Neuronal stem cell (in vitro differentiated cells): ENCODE results near the gene PKMYT1.
"Not testable (repeated sequence)": the region's sequence is repeated elsewhere in the genome, so short reads cannot be mapped to it uniquely, and the experiment has no call there.

ENCODE experiments used
- DNase-seq: peaks from one replicate; pipeline ENCODE4 v3.0.0-alpha.2; 2013; ENCODE audit warnings: low spot score
- H2AFZ ChIP-seq: one replicate; pipeline ENCODE4 v1.6.1; 2013; ENCODE audit warnings: mild to moderate bottlenecking, low read length, inconsistent platforms
- H2AK5ac ChIP-seq: 2 replicates; pipeline ENCODE4 v1.6.1; 2013; ENCODE audit warnings: low read depth, mild to moderate bottlenecking, inconsistent platforms, low read length, moderate library complexity, mixed read lengths
- H2BK120ac ChIP-seq: 2 replicates; pipeline ENCODE4 v1.6.1; 2013; ENCODE audit warnings: low read depth, mild to moderate bottlenecking, inconsistent platforms, low read length, moderate library complexity, mixed read lengths
- H2BK12ac ChIP-seq: one replicate; pipeline ENCODE4 v1.6.1; 2013; ENCODE audit warnings: low read length, inconsistent platforms
- H2BK15ac ChIP-seq: 2 replicates; pipeline ENCODE4 v1.6.1; 2013; ENCODE audit warnings: mild to moderate bottlenecking, low read length, inconsistent platforms, mixed read lengths
- H2BK5ac ChIP-seq: one replicate; pipeline ENCODE4 v1.6.1; 2013; ENCODE audit warnings: inconsistent platforms, mild to moderate bottlenecking, low read length, moderate library complexity
- H3K14ac ChIP-seq: one replicate; pipeline ENCODE4 v1.6.1; 2013; ENCODE audit warnings: low read length, inconsistent platforms
- H3K18ac ChIP-seq: 2 replicates; pipeline ENCODE4 v1.6.1; 2013; ENCODE audit warnings: low read length, inconsistent platforms
- H3K23ac ChIP-seq: 2 replicates; pipeline ENCODE4 v1.6.1; 2013; ENCODE audit warnings: low read depth, mild to moderate bottlenecking, mixed read lengths, low read length, inconsistent platforms; ENCODE audit not compliant: poor library complexity
- H3K27ac ChIP-seq: replicated peaks from 3 replicates; pipeline ENCODE4 v1.5.1; 2013; ENCODE audit warnings: low read length, inconsistent platforms
- H3K27me3 ChIP-seq, 3 experiments: 2 replicates each; pipeline ENCODE4 v1.6.1; 2013; ENCODE audit warnings: low read length in 3 of 3, mild to moderate bottlenecking in 2 of 3, inconsistent platforms in 1 of 3, low read depth in 1 of 3, mixed read lengths in 1 of 3, moderate library complexity in 1 of 3; ENCODE audit not compliant: control insufficient read depth in 3 of 3, insufficient read depth in 3 of 3
- H3K36me3 ChIP-seq, 2 donors: replicated peaks in 1 of 2; 2 replicates each; pipeline ENCODE4 v1.6.1; 2013; ENCODE audit warnings: low read length in 2 of 2; ENCODE audit not compliant: control insufficient read depth in 2 of 2, insufficient read depth in 2 of 2
- H3K4ac ChIP-seq: 2 replicates; pipeline ENCODE4 v1.6.1; 2013; ENCODE audit warnings: inconsistent platforms, mild to moderate bottlenecking, low read length, moderate library complexity
- H3K4me1 ChIP-seq, 2 donors: 1 replicate in 1 of 2; 2 replicates in 1 of 2; pipeline ENCODE4 v1.6.1; 2013; ENCODE audit warnings: low read length in 2 of 2, low read depth in 1 of 2; ENCODE audit not compliant: control insufficient read depth in 2 of 2, insufficient read depth in 1 of 2
- H3K4me2 ChIP-seq: one replicate; pipeline ENCODE4 v1.6.1; 2013; ENCODE audit warnings: mild to moderate bottlenecking, low read length, inconsistent platforms; ENCODE audit not compliant: insufficient read depth, poor library complexity, severe bottlenecking
- H3K4me3 ChIP-seq, 2 donors: 2 replicates each; pipeline ENCODE4 v1.5.1; 2013; ENCODE audit warnings: low read length in 2 of 2, mild to moderate bottlenecking in 2 of 2, inconsistent platforms in 1 of 2, moderate library complexity in 1 of 2
- H3K79me1 ChIP-seq: one replicate; pipeline ENCODE4 v1.6.1; 2013; ENCODE audit warnings: low read depth, mild to moderate bottlenecking, inconsistent platforms, low read length, moderate library complexity
- H3K9ac ChIP-seq: one replicate; pipeline ENCODE4 v1.6.1; 2013; ENCODE audit warnings: mild to moderate bottlenecking, low read depth, low read length, inconsistent platforms; ENCODE audit not compliant: poor library complexity
- H3K9me3 ChIP-seq, 2 donors: replicated peaks in 1 of 2; 2 replicates each; pipeline versions ENCODE3 to v1.6.1; 2013; ENCODE audit warnings: low read length in 2 of 2, mild to moderate bottlenecking in 2 of 2, inconsistent platforms in 1 of 2, low read depth in 1 of 2, mixed read lengths in 1 of 2, moderate library complexity in 1 of 2; ENCODE audit not compliant: control insufficient read depth in 2 of 2, insufficient read depth in 1 of 2
- H4K8ac ChIP-seq: one replicate; pipeline ENCODE4 v1.6.1; 2013; ENCODE audit warnings: low read depth, mild to moderate bottlenecking, inconsistent platforms, low read length, moderate library complexity
- H4K91ac ChIP-seq: one replicate; pipeline ENCODE4 v1.6.1; 2013; ENCODE audit warnings: low read length, low read depth, mild to moderate bottlenecking, inconsistent platforms; ENCODE audit not compliant: poor library complexity
- WGBS, 2 donors: extraction: QIAGEN DNeasy Blood & Tissue Kit; methylation state at CpG; one replicate each; pipeline ENCODE4 v1.1.7; 2013; ENCODE audit warnings: missing lambda C conversion rate in 2 of 2, mixed read lengths in 1 of 2; ENCODE audit not compliant: insufficient read length in 2 of 2, insufficient replicate concordance in 1 of 2; ENCODE audit errors: extremely low coverage in 2 of 2; 5-methylcytosine and 5-hydroxymethylcytosine counted together

PKMYT1 gene

GRCh38 chr16:2949705-2950352, 30.4 kb downstream of the PKMYT1 start:
- H2BK5ac ChIP-seq, result no peak overlapping the region
- no peak overlapping the region for H3K4ac ChIP-seq
- no peak overlapping the region for H3K4me2 ChIP-seq
- no CpG with 5 or more reads among the region's 19 CpGs for WGBS, 2 donors
- no peak overlapping the region for H3K4me3 ChIP-seq
- peak overlapping the region; percentile 21 for H3K14ac ChIP-seq
- no peak overlapping the region for H4K91ac ChIP-seq
- no peaks in the 10 kb centered on the region for H3K27me3 ChIP-seq
- peaks cover 2 to 24% of the 10 kb centered on the region in 2 donors for H3K36me3 ChIP-seq
- H2BK12ac ChIP-seq, result no peak overlapping the region
- H4K8ac ChIP-seq, result no peak overlapping the region
- no peak for DNase-seq
- no peak overlapping the region for H2AFZ ChIP-seq
- no peak overlapping the region for H2BK120ac ChIP-seq
- no peaks in the 10 kb centered on the region for H3K4me1 ChIP-seq
- H3K18ac ChIP-seq, result peak overlapping the region; percentile 31
- H3K9me3 ChIP-seq, result peaks cover 2 to 3% of the 10 kb centered on the region in 2 donors
- no peak overlapping the region for H3K27ac ChIP-seq
- peak overlapping the region; percentile 44 for H3K9ac ChIP-seq
- peak overlapping the region; percentile 55 for H3K23ac ChIP-seq
- no peaks in the 10 kb centered on the region for H3K79me1 ChIP-seq
- no peak overlapping the region for H2AK5ac ChIP-seq
- no peak overlapping the region for H2BK15ac ChIP-seq

- H3K4me2 ChIP-seq, result no peak overlapping the region
- DNase-seq, result no peak
Observed at GRCh38 chr16:2948807-2949704, 31.2 kb downstream of the PKMYT1 start.

GRCh38 chr16:2946649-2947048, 33.6 kb downstream of the PKMYT1 start:
- Histone ChIP-seq H3K18ac (no peak overlapping the region), H3K9me3 (peaks cover 2 to 3% of the 10 kb centered on the region in 2 donors), H2AK5ac (no peak overlapping the region), H3K4me2 (no peak overlapping the region), H3K4me3 (no peak overlapping the region), H4K91ac (no peak overlapping the region), H3K9ac (no peak overlapping the region), H3K4ac (no peak overlapping the region), H2AFZ (no peak overlapping the region), H3K27ac (no peak overlapping the region), H3K23ac (no peak overlapping the region), H3K14ac (no peak overlapping the region), H2BK120ac (no peak overlapping the region), H3K4me1 (no peaks in the 10 kb centered on the region), H3K36me3 (peaks cover 2 to 47% of the 10 kb centered on the region in 2 donors), H2BK5ac (no peak overlapping the region), H3K79me1 (no peaks in the 10 kb centered on the region), H2BK12ac (no peak overlapping the region), H4K8ac (no peak overlapping the region), H2BK15ac (no peak overlapping the region), H3K27me3 (no peaks in the 10 kb centered on the region)
- WGBS, 2 donors, result no CpG with 5 or more reads among the region's 4 CpGs
- no peak for DNase-seq

More at GRCh38 chr16:2948807-2949704, 31.2 kb downstream of the PKMYT1 start:
- H4K8ac ChIP-seq, result no peak overlapping the region
- H3K4ac ChIP-seq, result no peak overlapping the region
- H3K23ac ChIP-seq, result peak overlapping the region; percentile 34
- H3K9me3 ChIP-seq, result peaks cover 2 to 3% of the 10 kb centered on the region in 2 donors
- no peak overlapping the region for H2BK15ac ChIP-seq
- no peak overlapping the region for H3K27ac ChIP-seq
- H3K18ac ChIP-seq, result no peak overlapping the region
- H3K27me3 ChIP-seq, result no peaks in the 10 kb centered on the region
- H3K79me1 ChIP-seq, result no peaks in the 10 kb centered on the region
- no peak overlapping the region for H2BK5ac ChIP-seq
- H2BK12ac ChIP-seq, result no peak overlapping the region
- H2AK5ac ChIP-seq, result no peak overlapping the region
- H3K36me3 ChIP-seq, result peaks cover 2 to 26% of the 10 kb centered on the region in 2 donors
- no peak overlapping the region for H3K14ac ChIP-seq
- H2BK120ac ChIP-seq, result no peak overlapping the region
- no peaks in the 10 kb centered on the region for H3K4me1 ChIP-seq
- H2AFZ ChIP-seq, result no peak overlapping the region
- H4K91ac ChIP-seq, result no peak overlapping the region
- no peak overlapping the region for H3K9ac ChIP-seq
- WGBS, 2 donors, result no CpG with 5 or more reads among the region's 36 CpGs
- H3K4me3 ChIP-seq, result no peak overlapping the region

GRCh38 chr16:2943716-2944115, 36.5 kb downstream of the PKMYT1 start:
- not testable (repeated sequence) for H3K14ac ChIP-seq, H3K4me2 ChIP-seq, H3K4me3 ChIP-seq, H3K4me1 ChIP-seq, H3K79me1 ChIP-seq, H2BK12ac ChIP-seq, H2AFZ ChIP-seq, H3K27me3 ChIP-seq, DNase-seq, H3K4ac ChIP-seq, H2BK120ac ChIP-seq, H3K23ac ChIP-seq, H4K8ac ChIP-seq, H3K9me3 ChIP-seq, H2AK5ac ChIP-seq, H2BK15ac ChIP-seq, H4K91ac ChIP-seq, H3K9ac ChIP-seq, H3K27ac ChIP-seq, H2BK5ac ChIP-seq, H3K18ac ChIP-seq
- peaks cover 0 to 59% of the 10 kb centered on the region in 2 donors for H3K36me3 ChIP-seq
- WGBS, 2 donors, result no CpG with 5 or more reads among the region's 12 CpGs
